Measurements from ENCODE around the gene LPIN3. TPM values are rescaled to one million over a fixed set of nuclear protein-coding genes. Genes with fewer than 3 reads are reported as not detected.

Gene LPIN3
- total RNA-seq, 2 experiments from 2014 or later = 0.77 to 0.97 TPM

GRCh38 chr20:41394081-41394480 lies 53.5 kb downstream of the LPIN3 start:
- H3K4me1 Mint-ChIP-seq (ENCODE audit: low read depth) = peaks cover 2% of the 10 kb centered on the region
- H3K27me3 Mint-ChIP-seq = no peaks in the 10 kb centered on the region
- no peak for DNase-seq
- intact Hi-C loops (cut with micrococcal nuclease) = no loop called here
- no peak overlapping the region for H3K27ac Mint-ChIP-seq
- POLR2A ChIA-PET = no interaction called here
- no peaks in the 10 kb centered on the region for H3K36me3 Mint-ChIP-seq
- no peak overlapping the region for H3K4me3 Mint-ChIP-seq
- H3K9me3 Mint-ChIP-seq = no peaks in the 10 kb centered on the region
- CTCF ChIA-PET = no interaction called here

GRCh38 chr20:41394931-41395666 lies 54.5 kb downstream of the LPIN3 start:
- ChIA-PET POLR2A (no interaction called here), CTCF (no interaction called here)
- H3K4me1 Mint-ChIP-seq (ENCODE audit: low read depth) = peaks cover 2% of the 10 kb centered on the region
- H3K36me3 Mint-ChIP-seq = no peaks in the 10 kb centered on the region
- H3K27me3 Mint-ChIP-seq = no peaks in the 10 kb centered on the region
- H3K27ac Mint-ChIP-seq = no peak overlapping the region
- H3K9me3 Mint-ChIP-seq = no peaks in the 10 kb centered on the region
- no peak overlapping the region for H3K4me3 Mint-ChIP-seq
- intact Hi-C loops (cut with micrococcal nuclease) = no loop called here
- no peak for DNase-seq

GRCh38 chr20:41395667-41396664 lies 55.3 kb downstream of the LPIN3 start:
- Mint-ChIP-seq H3K36me3 (no peaks in the 10 kb centered on the region), H3K9me3 (no peaks in the 10 kb centered on the region), H3K27ac (no peak overlapping the region), H3K4me1 (ENCODE audit: low read depth) (peaks cover 2% of the 10 kb centered on the region), H3K27me3 (no peaks in the 10 kb centered on the region), H3K4me3 (no peak overlapping the region)
- ChIA-PET POLR2A (no interaction called here), CTCF (no interaction called here)
- intact Hi-C loops (cut with micrococcal nuclease) = no loop called here
- DNase-seq = no peak

- H3K27ac Mint-ChIP-seq = no peak overlapping the region
- ChIA-PET POLR2A (no interaction called here), CTCF (interaction anchor here (0.8 kb wide), 1 partner anchor 59 kb away, joined by 3 read pairs; no protein-coding TSS in a partner anchor)
- intact Hi-C loops (cut with micrococcal nuclease) = no loop called here
- no peak for DNase-seq
- no peak overlapping the region for H3K4me3 Mint-ChIP-seq
- H3K4me1 Mint-ChIP-seq (ENCODE audit: low read depth) = peaks cover 2% of the 10 kb centered on the region
- H3K9me3 Mint-ChIP-seq = no peaks in the 10 kb centered on the region
- no peaks in the 10 kb centered on the region for H3K27me3 Mint-ChIP-seq
- peaks cover 6% of the 10 kb centered on the region for H3K36me3 Mint-ChIP-seq
These were observed 57.8 kb downstream of the LPIN3 start for GRCh38 chr20:41398408-41398807.

- Mint-ChIP-seq H3K4me3 (no peak overlapping the region), H3K27ac (no peak overlapping the region), H3K9me3 (no peaks in the 10 kb centered on the region), H3K36me3 (peaks cover 16% of the 10 kb centered on the region), H3K4me1 (ENCODE audit: low read depth) (peaks cover 3% of the 10 kb centered on the region), H3K27me3 (no peaks in the 10 kb centered on the region)
- intact Hi-C loops (cut with micrococcal nuclease) = no loop called here
- ChIA-PET CTCF (no interaction called here), POLR2A (no interaction called here)
- DNase-seq = no peak
These were observed 63.0 kb downstream of the LPIN3 start for GRCh38 chr20:41403604-41404003.

GRCh38 chr20:41405436-41405835 lies 64.8 kb downstream of the LPIN3 start:
- Mint-ChIP-seq H3K27ac (no peak overlapping the region), H3K4me3 (no peak overlapping the region), H3K4me1 (ENCODE audit: low read depth) (peaks cover 11% of the 10 kb centered on the region), H3K36me3 (peaks cover 22% of the 10 kb centered on the region), H3K9me3 (no peaks in the 10 kb centered on the region), H3K27me3 (no peaks in the 10 kb centered on the region)
- DNase-seq = no peak
- POLR2A ChIA-PET = no interaction called here
- intact Hi-C loops (cut with micrococcal nuclease) = no loop called here
- CTCF ChIA-PET = no interaction called here

GRCh38 chr20:41406353-41406752 lies 65.7 kb downstream of the LPIN3 start:
- H3K27ac Mint-ChIP-seq = no peak overlapping the region
- ChIA-PET CTCF (no interaction called here), POLR2A (no interaction called here)
- DNase-seq = no peak
- H3K4me1 Mint-ChIP-seq (ENCODE audit: low read depth) = peaks cover 11% of the 10 kb centered on the region
- H3K4me3 Mint-ChIP-seq = no peak overlapping the region
- no peaks in the 10 kb centered on the region for H3K9me3 Mint-ChIP-seq
- intact Hi-C loops (cut with micrococcal nuclease) = no loop called here
- H3K36me3 Mint-ChIP-seq = peaks cover 26% of the 10 kb centered on the region
- no peaks in the 10 kb centered on the region for H3K27me3 Mint-ChIP-seq

GRCh38 chr20:41406896-41407444 lies 66.3 kb downstream of the LPIN3 start:
- H3K27ac Mint-ChIP-seq = no peak overlapping the region
- CTCF ChIA-PET = no interaction called here
- H3K27me3 Mint-ChIP-seq = no peaks in the 10 kb centered on the region
- no peak overlapping the region for H3K4me3 Mint-ChIP-seq
- intact Hi-C loops (cut with micrococcal nuclease) = no loop called here
- POLR2A ChIA-PET = no interaction called here
- H3K36me3 Mint-ChIP-seq = peaks cover 27% of the 10 kb centered on the region
- peaks cover 11% of the 10 kb centered on the region for H3K4me1 Mint-ChIP-seq (ENCODE audit: low read depth)
- no peak for DNase-seq
- no peaks in the 10 kb centered on the region for H3K9me3 Mint-ChIP-seq

GRCh38 chr20:41407607-41408006 lies 67.0 kb downstream of the LPIN3 start:
- ChIA-PET CTCF (no interaction called here), POLR2A (no interaction called here)
- intact Hi-C loops (cut with micrococcal nuclease) = no loop called here
- H3K27ac Mint-ChIP-seq = no peak overlapping the region
- no peaks in the 10 kb centered on the region for H3K9me3 Mint-ChIP-seq
- no peak for DNase-seq
- peaks cover 25% of the 10 kb centered on the region for H3K36me3 Mint-ChIP-seq
- no peaks in the 10 kb centered on the region for H3K27me3 Mint-ChIP-seq
- H3K4me3 Mint-ChIP-seq = no peak overlapping the region
- peaks cover 11% of the 10 kb centered on the region for H3K4me1 Mint-ChIP-seq (ENCODE audit: low read depth)

- ChIA-PET CTCF (interaction anchor here (1.2 kb wide), 1 partner anchor 69 kb away, joined by 3 read pairs; no protein-coding TSS in a partner anchor), POLR2A (no interaction called here)
- Mint-ChIP-seq H3K27me3 (no peaks in the 10 kb centered on the region), H3K36me3 (peaks cover 25% of the 10 kb centered on the region), H3K9me3 (no peaks in the 10 kb centered on the region), H3K4me3 (no peak overlapping the region), H3K27ac (no peak overlapping the region), H3K4me1 (ENCODE audit: low read depth) (peaks cover 11% of the 10 kb centered on the region)
- no peak for DNase-seq
- intact Hi-C loops (cut with micrococcal nuclease) = no loop called here
These were observed 67.7 kb downstream of the LPIN3 start for GRCh38 chr20:41408156-41408794.

- Mint-ChIP-seq H3K36me3 (peaks cover 27% of the 10 kb centered on the region), H3K4me1 (ENCODE audit: low read depth) (peaks cover 11% of the 10 kb centered on the region), H3K9me3 (no peaks in the 10 kb centered on the region), H3K27me3 (no peaks in the 10 kb centered on the region), H3K27ac (no peak overlapping the region), H3K4me3 (no peak overlapping the region)
- intact Hi-C loops (cut with micrococcal nuclease) = no loop called here
- CTCF ChIA-PET = interaction anchor here (1.2 kb wide), 1 partner anchor 69 kb away, joined by 3 read pairs; no protein-coding TSS in a partner anchor
- no peak for DNase-seq
- POLR2A ChIA-PET = no interaction called here
These were observed 68.4 kb downstream of the LPIN3 start for GRCh38 chr20:41408986-41409385.

Data from activated CD4-positive, alpha-beta memory T cell treated with anti-CD3 and anti-CD28 coated beads for 36 hours (primary cell).